ENCODE data around the gene DZIP3. TPM values are rescaled to one million over a fixed set of nuclear protein-coding genes. Genes with fewer than 3 reads are reported as not detected.

DZIP3 gene
- total and polyA plus RNA-seq, 2 donors (not counting 1 experiment from before 2014, with no cell fraction given): 6.8 to 11.1 TPM

GRCh38 chr3:108728105-108728504 is 138.6 kb downstream of the DZIP3 start:
- Mint-ChIP-seq H3K27ac (no peak overlapping the region), H3K4me1 (peaks cover 4% of the 10 kb centered on the region), H3K4me3 (no peak overlapping the region), H3K9me3 (ENCODE audit: insufficient read depth) (no peaks in the 10 kb centered on the region), H3K27me3 (peaks cover 3% of the 10 kb centered on the region)
- Histone ChIP-seq H3K36me3 (replicated peaks in 1 of 2; ENCODE audit: control extremely low read depth in 1 of 2, control insufficient read depth in 1 of 2, extremely low read depth in 1 of 2, insufficient read depth in 2 of 2, low read length in 1 of 2) (no peaks in the 10 kb centered on the region), H3K9ac (ENCODE audit: low read length) (no peak overlapping the region), H2AFZ (ENCODE audit: insufficient read depth, low read depth, low read length, poor library complexity, severe bottlenecking) (no peak overlapping the region), H3K79me2 (ENCODE audit: control insufficient read depth, insufficient read depth, low read length) (no peaks in the 10 kb centered on the region), H3K4me3 (ENCODE audit: control extremely low read depth in 1 of 5, extremely low read depth in 1 of 5, insufficient read depth in 1 of 5, low read depth in 2 of 5, low read length in 4 of 5) (no peak overlapping the region), H3K27me3 (replicated peaks in 1 of 4; ENCODE audit: control extremely low read depth in 1 of 4, control insufficient read depth in 3 of 4, insufficient read depth in 4 of 4, low read length in 3 of 4) (no peaks in the 10 kb centered on the region), H4K20me1 (ENCODE audit: control insufficient read depth, insufficient read depth, low read length, poor library complexity, severe bottlenecking) (no peaks in the 10 kb centered on the region), H3K9me3 (ENCODE audit: control extremely low read depth in 1 of 3, control insufficient read depth in 2 of 3, insufficient read depth in 1 of 3, low read length in 2 of 3) (no peaks in the 10 kb centered on the region), H3K4me2 (replicated peaks; ENCODE audit: low read depth, low read length, poor library complexity, severe bottlenecking) (no peak overlapping the region), H3K27ac (ENCODE audit: low read length in 2 of 2) (no peak overlapping the region), H3K4me1 (ENCODE audit: control insufficient read depth in 2 of 2, insufficient read depth in 2 of 2, low read length in 2 of 2) (no peaks in the 10 kb centered on the region)
- ChIA-PET CTCF (no interaction called here), POLR2A (no interaction called here)
- TF ChIP-seq EZH2 (IDR thresholded peaks at IDR 0.05; ENCODE audit: borderline replicate concordance, insufficient read depth, low read depth, low read length, poor library complexity, severe bottlenecking): no peak
- intact Hi-C loops (cut with micrococcal nuclease): no loop called here
- ATAC-seq (ENCODE audit: low read depth): no peak
- DNase-seq: no peak

GRCh38 chr3:108728934-108729333 is 139.4 kb downstream of the DZIP3 start:
- no peak for DNase-seq
- TF ChIP-seq EZH2 (IDR thresholded peaks at IDR 0.05; ENCODE audit: borderline replicate concordance, insufficient read depth, low read depth, low read length, poor library complexity, severe bottlenecking): no peak
- no peak for TF ChIP-seq CTCF (IDR thresholded peaks at IDR 0.05)
- H3K4me3 ChIP-seq (ENCODE audit: control extremely low read depth in 1 of 5, extremely low read depth in 1 of 5, insufficient read depth in 1 of 5, low read depth in 2 of 5, low read length in 4 of 5): no peak overlapping the region
- H3K27me3 ChIP-seq (replicated peaks in 1 of 4; ENCODE audit: control extremely low read depth in 1 of 4, control insufficient read depth in 3 of 4, insufficient read depth in 4 of 4, low read length in 3 of 4): no peaks in the 10 kb centered on the region
- Mint-ChIP-seq H3K27me3 (peaks cover 3% of the 10 kb centered on the region), H3K27ac (no peak overlapping the region), H3K4me1 (peaks cover 4% of the 10 kb centered on the region), H3K4me3 (no peak overlapping the region), H3K9me3 (ENCODE audit: insufficient read depth) (no peaks in the 10 kb centered on the region)
- no peaks in the 10 kb centered on the region for H3K36me3 ChIP-seq (replicated peaks in 1 of 2; ENCODE audit: control extremely low read depth in 1 of 2, control insufficient read depth in 1 of 2, extremely low read depth in 1 of 2, insufficient read depth in 2 of 2, low read length in 1 of 2)
- H3K27ac ChIP-seq (ENCODE audit: low read length in 2 of 2): no peak overlapping the region
- H3K79me2 ChIP-seq (ENCODE audit: control insufficient read depth, insufficient read depth, low read length): no peaks in the 10 kb centered on the region
- intact Hi-C loops (cut with micrococcal nuclease): no loop called here
- H3K9ac ChIP-seq (ENCODE audit: low read length): no peak overlapping the region
- no peak overlapping the region for H3K4me2 ChIP-seq (replicated peaks; ENCODE audit: low read depth, low read length, poor library complexity, severe bottlenecking)
- no peak overlapping the region for H2AFZ ChIP-seq (ENCODE audit: insufficient read depth, low read depth, low read length, poor library complexity, severe bottlenecking)
- CTCF ChIA-PET: no interaction called here
- POLR2A ChIA-PET: no interaction called here
- H4K20me1 ChIP-seq (ENCODE audit: control insufficient read depth, insufficient read depth, low read length, poor library complexity, severe bottlenecking): no peaks in the 10 kb centered on the region
- no peaks in the 10 kb centered on the region for H3K4me1 ChIP-seq (ENCODE audit: control insufficient read depth in 2 of 2, insufficient read depth in 2 of 2, low read length in 2 of 2)
- H3K9me3 ChIP-seq (ENCODE audit: control extremely low read depth in 1 of 3, control insufficient read depth in 2 of 3, insufficient read depth in 1 of 3, low read length in 2 of 3): no peaks in the 10 kb centered on the region
- WGBS (ENCODE audit: insufficient coverage): no CpG with 5 or more reads among the region's 1 CpG
- no peak for ATAC-seq (ENCODE audit: low read depth)
